NT2/D1 (cell line): Measurements from ENCODE around the gene IFRD2.

Experiments
- DNase-seq: peaks from one replicate; pipeline ENCODE4 v3.0.0-alpha.2; 2011; ENCODE audit warnings: low read depth, low spot score
- H3K27me3 ChIP-seq: 2 replicates; pipeline ENCODE4 v1.6.0; 2011; ENCODE audit warnings: mild to moderate bottlenecking; ENCODE audit not compliant: insufficient read length, insufficient read depth
- H3K36me3 ChIP-seq: 2 replicates; pipeline ENCODE4 v1.6.1; 2011; ENCODE audit warnings: mild to moderate bottlenecking, low read length, mixed read lengths; ENCODE audit not compliant: insufficient read depth, insufficient read length
- H3K4me1 ChIP-seq: 2 replicates; pipeline ENCODE4 v1.5.1; 2011; ENCODE audit not compliant: insufficient read depth, insufficient read length
- H3K4me3 ChIP-seq: 2 replicates; pipeline ENCODE4 v1.5.1; 2011; ENCODE audit warnings: low read depth; ENCODE audit not compliant: insufficient read length
- H3K9ac ChIP-seq: 2 replicates; pipeline ENCODE4 v1.6.0; 2011; ENCODE audit warnings: low read depth; ENCODE audit not compliant: insufficient read length
- H3K9me3 ChIP-seq: 2 replicates; pipeline ENCODE4 v1.5.1; 2011; ENCODE audit warnings: mild to moderate bottlenecking, low read length; ENCODE audit not compliant: insufficient read depth
- SUZ12 ChIP-seq: IDR thresholded peaks from 2 replicates; pipeline ENCODE4 v1.6.1; 2011; ENCODE audit not compliant: insufficient read length, insufficient read depth; ENCODE audit errors: extremely low read depth
- YY1 ChIP-seq: IDR thresholded peaks from 2 replicates; pipeline ENCODE4 v1.6.1; 2011; ENCODE audit not compliant: insufficient read length, insufficient read depth
- ZNF274 ChIP-seq: IDR thresholded peaks from 2 replicates; pipeline ENCODE4 v1.6.1; 2011; ENCODE audit warnings: mild to moderate bottlenecking, low read depth, low read length

IFRD2 gene

DNA sequence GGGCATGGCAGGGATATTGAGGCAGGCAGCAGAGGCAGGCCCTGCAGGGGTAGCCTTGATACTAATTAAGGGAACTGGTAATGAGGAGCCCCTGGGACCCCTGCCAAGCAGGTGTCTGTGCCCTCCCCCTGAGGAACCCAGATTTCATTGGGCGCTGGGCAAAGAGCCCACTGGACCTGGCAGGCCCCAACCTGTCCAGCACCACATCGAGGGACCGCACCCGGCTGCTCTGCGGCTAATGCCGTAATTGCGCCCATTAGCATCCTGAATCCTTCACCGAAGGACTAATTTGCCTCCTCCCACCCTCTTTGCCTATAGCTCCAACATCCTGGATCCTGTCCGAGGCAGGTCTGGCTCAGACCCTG, 37.0 kb downstream of the IFRD2 start:
- H3K4me3 ChIP-seq: no peak overlapping the region
- peaks cover 88% of the 10 kb centered on the region for H3K36me3 ChIP-seq

GRCh38 chr3:50254577-50255250, 37.5 kb downstream of the IFRD2 start:
- Histone ChIP-seq H3K4me3 (no peak overlapping the region), H3K9ac (no peak overlapping the region), H3K36me3 (peaks cover 93% of the 10 kb centered on the region), H3K9me3 (no peaks in the 10 kb centered on the region), H3K4me1 (peaks cover 49% of the 10 kb centered on the region), H3K27me3 (no peaks in the 10 kb centered on the region)
- DNase-seq: no peak
- TF ChIP-seq SUZ12 (no peak), YY1 (no peak), ZNF274 (no peak)

More for the DNA sequence above, 37.0 kb downstream of the IFRD2 start:
- DNase-seq: no peak
- Histone ChIP-seq H3K9me3 (no peaks in the 10 kb centered on the region), H3K27me3 (no peaks in the 10 kb centered on the region), H3K4me1 (peaks cover 48% of the 10 kb centered on the region), H3K9ac (no peak overlapping the region)
- TF ChIP-seq YY1 (no peak), SUZ12 (no peak), ZNF274 (no peak)

DNA sequence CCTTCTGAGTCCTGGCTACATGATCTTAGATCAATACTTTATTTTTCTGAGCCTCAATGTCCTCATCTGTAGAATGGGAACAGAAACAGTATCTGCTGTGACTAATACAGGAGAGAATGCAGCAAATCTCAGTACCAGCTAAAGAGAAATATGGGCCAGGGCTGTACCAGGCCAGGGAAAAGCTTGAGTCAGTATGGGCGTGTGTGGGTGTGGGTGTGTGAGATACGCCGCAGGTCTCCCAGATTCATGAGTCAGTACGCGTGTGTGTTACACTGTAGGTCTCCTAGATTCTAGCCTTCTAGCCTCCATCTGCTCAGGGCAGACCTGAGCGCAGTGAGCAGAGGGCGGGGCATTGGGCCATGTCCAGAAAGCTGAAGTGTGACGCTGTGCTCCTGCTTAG, 41.0 kb downstream of the IFRD2 start:
- Histone ChIP-seq H3K27me3 (no peaks in the 10 kb centered on the region), H3K4me3 (no peak overlapping the region), H3K36me3 (peaks cover 84% of the 10 kb centered on the region), H3K9me3 (no peaks in the 10 kb centered on the region), H3K4me1 (peaks cover 57% of the 10 kb centered on the region), H3K9ac (no peak overlapping the region)
- no peak for DNase-seq
- TF ChIP-seq ZNF274: no peak
- no peak for TF ChIP-seq SUZ12
- TF ChIP-seq YY1: no peak

DNA sequence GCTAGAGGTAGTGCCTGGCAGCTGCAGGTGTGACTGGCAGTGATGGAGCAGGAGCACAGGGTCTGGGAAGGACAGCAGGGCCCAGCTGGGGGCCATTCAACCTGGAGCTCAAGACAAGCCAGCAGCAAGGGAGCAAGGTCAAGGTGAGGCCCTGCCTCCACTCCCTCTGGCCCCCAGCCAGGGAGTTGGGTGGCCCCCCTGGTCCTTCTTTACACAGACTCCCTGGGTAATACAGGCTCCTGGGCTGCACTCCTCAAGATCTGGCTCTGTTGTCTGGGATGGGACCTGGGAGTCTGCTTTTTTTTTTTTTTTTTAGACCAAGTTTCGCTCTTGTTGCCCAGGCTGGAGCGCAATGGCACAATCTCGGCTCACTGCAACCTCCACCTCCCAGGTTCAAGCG, 41.7 kb downstream of the IFRD2 start:
- no peak overlapping the region for H3K4me3 ChIP-seq
- H3K36me3 ChIP-seq: peaks cover 82% of the 10 kb centered on the region
- no peaks in the 10 kb centered on the region for H3K27me3 ChIP-seq
- no peak for DNase-seq
- no peak for TF ChIP-seq SUZ12
- no peak for TF ChIP-seq ZNF274
- no peak for TF ChIP-seq YY1
- no peaks in the 10 kb centered on the region for H3K9me3 ChIP-seq
- peaks cover 61% of the 10 kb centered on the region for H3K4me1 ChIP-seq
- no peak overlapping the region for H3K9ac ChIP-seq

- no peak overlapping the region for H3K9ac ChIP-seq
- peaks cover 79% of the 10 kb centered on the region for H3K36me3 ChIP-seq
- peaks cover 62% of the 10 kb centered on the region for H3K4me1 ChIP-seq
- H3K27me3 ChIP-seq: no peaks in the 10 kb centered on the region
- TF ChIP-seq ZNF274 (no peak), YY1 (no peak), SUZ12 (no peak)
- H3K4me3 ChIP-seq: no peak overlapping the region
- H3K9me3 ChIP-seq: no peaks in the 10 kb centered on the region
- DNase-seq: no peak
These were observed 42.8 kb downstream of the IFRD2 start for GRCh38 chr3:50249457-50249856.

DNA sequence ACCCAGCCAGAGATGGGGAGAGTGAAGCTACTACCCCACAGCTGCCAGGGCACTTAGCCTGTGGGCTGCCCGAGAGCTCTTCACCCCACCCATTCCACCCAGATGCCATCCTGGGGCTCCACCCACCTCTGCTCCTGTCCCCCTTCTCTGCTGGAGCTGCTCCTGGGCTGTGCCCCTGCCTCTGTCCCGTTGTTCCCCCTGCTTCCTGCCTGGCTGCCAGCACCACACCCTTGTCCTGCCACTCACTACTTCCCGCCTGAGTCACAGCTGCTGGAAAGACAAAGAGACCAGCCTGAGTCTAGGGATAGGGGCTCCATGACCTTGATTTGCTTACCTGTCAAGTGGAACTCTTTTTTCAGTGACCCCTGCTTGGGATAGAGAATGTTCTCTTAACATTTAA, 43.8 kb downstream of the IFRD2 start:
- peaks cover 79% of the 10 kb centered on the region for H3K36me3 ChIP-seq
- peaks cover 65% of the 10 kb centered on the region for H3K4me1 ChIP-seq
- H3K4me3 ChIP-seq: no peak overlapping the region
- DNase-seq: no peak
- peak overlapping the region; percentile 39 for H3K9ac ChIP-seq
- TF ChIP-seq YY1 (no peak), ZNF274 (no peak), SUZ12 (no peak)
- no peaks in the 10 kb centered on the region for H3K9me3 ChIP-seq
- H3K27me3 ChIP-seq: no peaks in the 10 kb centered on the region

GRCh38 chr3:50246517-50246954, 45.7 kb downstream of the IFRD2 start:
- TF ChIP-seq ZNF274 (no peak), SUZ12 (no peak), YY1 (no peak)
- peaks cover 76% of the 10 kb centered on the region for H3K36me3 ChIP-seq
- no peaks in the 10 kb centered on the region for H3K9me3 ChIP-seq
- H3K4me3 ChIP-seq: peak overlapping the region; percentile 16
- peak overlapping the region; percentile 76 for H3K9ac ChIP-seq
- no peak for DNase-seq
- no peaks in the 10 kb centered on the region for H3K27me3 ChIP-seq
- peaks cover 71% of the 10 kb centered on the region for H3K4me1 ChIP-seq
